GM20000 (cell line): Measurements from ENCODE around the gene S100A9.

Experiments used
- DNase-seq: peaks from one replicate; pipeline ENCODE4 v3.0.0; 2012; ENCODE audit warnings: low spot score
- TF ChIP-seq, protein P1 (sequence below): IDR thresholded peaks from 2 replicates; pipeline ENCODE4 v1.5.1; 2012; ENCODE audit warnings: mild to moderate bottlenecking, control low read depth; ENCODE audit errors: extremely low read depth, missing control alignments

S100A9 gene

DNA sequence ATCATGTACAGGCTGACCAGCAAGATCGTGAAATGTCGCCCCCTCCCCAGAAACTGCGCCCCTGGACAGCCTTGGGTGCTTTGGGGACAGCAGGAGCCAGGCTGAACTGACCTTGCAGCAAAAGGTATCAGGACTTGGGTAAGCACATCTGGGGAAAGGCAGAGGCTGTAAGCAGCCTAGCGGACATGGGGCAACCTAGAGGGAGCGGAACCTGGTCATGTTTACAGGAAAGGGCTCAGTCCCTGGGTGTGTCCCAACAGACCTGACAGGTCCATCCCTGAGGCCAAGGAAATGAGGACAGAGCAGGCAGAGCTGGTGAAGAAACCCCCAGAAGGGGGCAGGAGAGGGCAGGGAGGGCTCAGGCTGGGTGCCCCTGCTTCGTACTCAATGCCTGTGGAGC is 36.3 kb downstream of the S100A9 start:
- no peak for DNase-seq
- TF ChIP-seq, protein P1, sequence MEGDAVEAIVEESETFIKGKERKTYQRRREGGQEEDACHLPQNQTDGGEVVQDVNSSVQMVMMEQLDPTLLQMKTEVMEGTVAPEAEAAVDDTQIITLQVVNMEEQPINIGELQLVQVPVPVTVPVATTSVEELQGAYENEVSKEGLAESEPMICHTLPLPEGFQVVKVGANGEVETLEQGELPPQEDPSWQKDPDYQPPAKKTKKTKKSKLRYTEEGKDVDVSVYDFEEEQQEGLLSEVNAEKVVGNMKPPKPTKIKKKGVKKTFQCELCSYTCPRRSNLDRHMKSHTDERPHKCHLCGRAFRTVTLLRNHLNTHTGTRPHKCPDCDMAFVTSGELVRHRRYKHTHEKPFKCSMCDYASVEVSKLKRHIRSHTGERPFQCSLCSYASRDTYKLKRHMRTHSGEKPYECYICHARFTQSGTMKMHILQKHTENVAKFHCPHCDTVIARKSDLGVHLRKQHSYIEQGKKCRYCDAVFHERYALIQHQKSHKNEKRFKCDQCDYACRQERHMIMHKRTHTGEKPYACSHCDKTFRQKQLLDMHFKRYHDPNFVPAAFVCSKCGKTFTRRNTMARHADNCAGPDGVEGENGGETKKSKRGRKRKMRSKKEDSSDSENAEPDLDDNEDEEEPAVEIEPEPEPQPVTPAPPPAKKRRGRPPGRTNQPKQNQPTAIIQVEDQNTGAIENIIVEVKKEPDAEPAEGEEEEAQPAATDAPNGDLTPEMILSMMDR: no peak

DNA sequence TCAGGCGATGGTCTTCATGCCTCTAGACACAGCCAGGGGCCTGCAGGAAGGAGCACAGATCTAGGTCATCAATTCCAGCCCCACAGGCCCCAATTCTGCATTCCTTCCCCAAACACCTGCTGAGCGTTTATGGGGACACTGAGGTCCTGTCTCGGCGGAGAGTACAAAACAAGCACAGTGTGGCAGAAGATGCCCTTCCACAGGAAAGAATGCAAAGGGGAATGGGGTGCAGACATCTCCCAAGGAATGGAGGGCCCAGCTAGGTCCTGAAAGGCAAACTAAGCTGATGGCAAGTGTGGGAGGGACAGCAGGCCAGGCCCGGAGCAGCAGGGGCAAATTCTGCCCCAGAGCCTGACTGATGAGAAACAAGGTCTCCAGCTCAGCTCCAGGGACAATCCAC is 36.7 kb downstream of the S100A9 start:
- no peak for DNase-seq
- TF ChIP-seq, protein P1: no peak

DNA sequence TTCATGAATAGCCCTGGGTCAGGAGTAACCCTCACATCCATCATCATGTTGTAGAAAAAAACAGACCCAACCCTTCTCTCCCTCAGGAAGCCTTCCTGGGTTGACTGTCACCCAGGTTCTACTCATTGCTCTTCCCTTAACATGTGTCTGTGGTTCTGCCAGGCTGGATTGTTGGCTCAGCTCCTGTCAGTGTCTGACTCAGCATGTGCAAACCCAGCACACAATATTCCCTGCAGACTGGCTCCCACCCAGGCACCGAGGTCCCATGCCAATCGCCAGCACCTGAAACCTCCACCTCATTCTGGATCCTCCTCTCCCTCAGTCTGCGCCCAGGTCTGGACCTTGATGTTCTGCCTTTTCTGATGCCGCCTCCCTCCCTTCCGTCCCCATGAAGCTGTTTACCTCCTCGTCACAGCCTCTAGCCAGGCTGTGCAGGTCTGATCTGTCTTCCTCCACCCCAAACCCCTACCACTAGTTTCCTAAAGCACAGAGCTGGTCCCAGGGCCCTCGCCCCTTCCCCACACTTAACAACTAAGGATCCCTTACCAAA is 37.6 kb downstream of the S100A9 start:
- TF ChIP-seq, protein P1: no peak
- DNase-seq: no peak

DNA sequence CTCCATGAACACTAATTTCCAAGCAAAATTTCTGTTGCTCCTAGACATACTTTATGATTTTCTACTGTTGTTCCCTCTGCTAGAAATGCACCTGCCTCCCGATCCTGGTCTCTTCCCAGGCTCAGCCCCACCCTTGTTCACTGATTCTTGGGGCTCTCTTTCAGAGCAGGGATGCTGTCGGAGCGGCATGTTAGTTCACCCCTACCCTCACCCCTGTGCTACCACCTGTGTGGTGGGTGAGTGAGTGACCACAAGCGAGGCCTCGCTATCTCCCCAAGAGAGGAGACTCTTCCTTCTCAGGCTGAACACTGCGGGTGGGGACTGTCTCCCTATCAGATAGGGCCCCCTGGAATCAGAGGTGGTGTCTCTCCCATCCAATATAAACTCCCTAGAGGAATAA is 38.1 kb downstream of the S100A9 start:
- no peak for DNase-seq
- TF ChIP-seq, protein P1: no peak

DNA sequence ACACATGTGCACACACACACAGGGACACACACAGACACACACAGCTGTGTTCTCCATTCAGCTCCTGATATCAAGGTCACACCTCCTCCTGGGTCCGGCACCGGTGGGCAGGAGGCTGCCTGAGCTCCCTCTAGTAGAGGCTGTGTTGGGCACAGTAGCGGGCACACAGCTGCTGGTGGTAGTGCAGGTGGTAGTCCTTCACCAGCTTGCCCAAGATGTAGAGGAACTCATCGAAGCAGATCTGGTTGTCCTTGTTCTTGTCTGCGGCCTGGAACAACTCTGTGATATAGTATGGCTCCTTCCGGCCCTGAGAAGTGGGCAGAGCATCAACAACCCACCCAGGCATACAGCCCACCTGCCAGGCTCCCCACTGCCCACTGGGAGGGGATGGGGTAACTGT is 38.8 kb downstream of the S100A9 start:
- DNase-seq: no peak
- TF ChIP-seq, protein P1: no peak

DNA sequence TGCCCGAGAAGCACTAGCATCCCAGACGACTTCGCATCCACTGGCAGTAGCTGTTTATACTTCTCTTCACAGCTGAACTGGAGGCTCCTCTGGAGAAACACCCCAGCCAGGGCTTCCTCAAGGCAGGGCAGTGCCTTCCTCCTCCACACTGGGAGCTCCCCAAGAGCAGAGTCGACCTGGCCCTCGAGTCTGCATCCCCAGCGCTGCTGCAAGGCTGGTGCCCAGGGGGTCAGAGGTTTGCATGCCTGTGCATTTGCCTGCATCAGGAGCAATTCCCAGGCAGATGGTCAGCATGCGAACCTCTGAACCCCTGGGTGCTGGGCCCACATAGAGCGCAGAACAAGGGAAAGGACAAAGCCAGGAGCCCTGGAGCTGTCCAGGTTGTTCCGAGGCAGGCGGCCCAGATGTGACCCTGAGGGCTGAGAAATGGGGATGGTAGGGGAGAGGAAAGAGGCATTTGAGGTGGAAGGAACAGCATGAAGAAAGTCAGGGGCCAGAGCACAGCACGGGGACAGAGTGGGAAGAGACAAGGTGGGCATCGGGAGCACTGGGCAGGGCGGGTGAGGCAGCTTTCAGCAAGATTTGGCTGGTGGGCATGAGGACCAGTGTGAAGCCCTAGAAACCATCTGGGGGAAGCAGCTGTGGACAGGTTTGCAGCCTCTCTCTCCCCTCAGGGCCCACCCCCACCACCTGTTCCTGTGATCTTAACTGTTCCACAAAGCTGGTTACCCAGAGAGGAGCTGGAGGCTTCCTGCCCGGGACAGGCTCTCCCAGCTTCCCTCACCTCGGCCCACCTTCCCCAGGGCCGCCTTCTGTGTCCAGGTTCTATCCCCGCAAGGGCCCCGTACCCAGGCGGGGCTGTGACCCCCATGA is 39.6 kb downstream of the S100A9 start:
- TF ChIP-seq, protein P1: no peak
- no peak for DNase-seq

DNA sequence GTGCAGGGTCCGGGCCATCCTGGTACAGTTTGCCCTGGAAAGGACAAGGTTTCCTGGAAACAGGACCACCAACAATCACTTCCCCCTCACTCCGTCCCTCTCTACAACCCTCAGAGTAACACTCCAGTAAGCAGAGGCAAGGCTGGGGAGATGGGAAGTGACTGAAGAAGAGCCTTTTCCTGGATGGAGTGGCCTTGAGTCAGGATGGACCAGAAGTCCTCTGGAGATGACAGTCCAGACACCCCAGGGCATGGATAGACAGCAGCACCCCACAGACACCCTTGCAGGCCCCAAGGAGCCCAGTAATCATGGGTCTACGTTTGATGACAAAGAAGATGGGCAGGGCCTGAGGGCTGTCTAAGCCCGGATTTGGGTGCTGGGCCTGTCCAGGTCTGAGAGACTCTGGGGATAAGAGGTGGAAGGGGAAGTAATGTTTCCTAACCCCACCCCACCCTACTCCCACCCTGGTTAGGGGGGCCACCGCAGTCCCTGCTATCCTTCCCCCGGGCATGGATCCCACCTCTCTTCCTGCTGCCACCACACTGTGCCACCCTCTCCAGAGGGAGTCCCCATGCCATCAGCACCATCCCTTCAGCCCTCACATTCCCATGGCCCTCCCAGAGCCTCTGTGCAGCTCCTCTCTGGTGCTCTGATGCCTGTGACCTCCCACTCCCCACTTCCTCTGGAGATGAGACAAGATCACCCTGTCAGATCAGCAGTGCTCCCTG is 40.4 kb downstream of the S100A9 start:
- DNase-seq: no peak
- TF ChIP-seq, protein P1: no peak
